Upper lobe of left lung (tissue), 4 donors: ENCODE data around the gene YWHAQ.

Experiments used
- EP300 ChIP-seq, 4 donors: sonication (generic); formaldehyde crosslinking; IDR thresholded peaks; one replicate each; pipeline ENCODE4 v1.5.1; 2017; ENCODE audit warnings: antibody characterized with exemption in 4 of 4, control low read depth in 2 of 4
- POLR2A ChIP-seq, 4 donors: fragments of 450-650 bp; IDR thresholded peaks; one replicate each; pipeline ENCODE4 v1.5.1; 2016 to 2017; ENCODE audit warnings: antibody characterized with exemption in 4 of 4, mild to moderate bottlenecking in 2 of 4
- TF ChIP-seq, protein P1 (sequence below), 6 experiments: fragments of 450-650 bp in 4 of 6; fragments of 200-600 bp in 2 of 6; sonication (generic) in 2 of 6; IDR thresholded peaks; one replicate each; pipeline ENCODE4 v1.5.1; 2016 to 2019; ENCODE audit warnings: antibody characterized with exemption in 6 of 6

DNA sequence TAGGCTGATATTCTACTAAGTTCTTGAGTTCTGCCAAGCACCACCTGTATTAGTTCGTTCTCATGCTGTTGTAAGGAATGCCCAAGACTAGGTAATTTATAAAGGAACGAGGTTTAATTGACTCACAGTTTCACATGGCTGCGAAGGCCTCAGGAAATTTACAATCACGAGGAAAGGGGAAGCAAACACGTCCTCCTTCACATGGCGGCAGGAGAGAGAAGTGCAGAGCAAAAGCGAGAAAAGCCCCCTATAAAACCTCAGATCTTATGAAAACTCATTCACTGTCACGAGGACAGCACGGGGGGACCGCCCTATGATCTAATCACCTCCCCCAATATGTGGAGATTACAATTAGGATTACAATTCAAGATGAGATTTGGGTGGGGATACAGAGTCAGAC, 47.7 kb upstream of the YWHAQ start:
- TF ChIP-seq POLR2A (IDR thresholded peaks at IDR 0.05) (no peak), EP300 (IDR thresholded peaks at IDR 0.05) (no peak)
- TF ChIP-seq, protein P1, sequence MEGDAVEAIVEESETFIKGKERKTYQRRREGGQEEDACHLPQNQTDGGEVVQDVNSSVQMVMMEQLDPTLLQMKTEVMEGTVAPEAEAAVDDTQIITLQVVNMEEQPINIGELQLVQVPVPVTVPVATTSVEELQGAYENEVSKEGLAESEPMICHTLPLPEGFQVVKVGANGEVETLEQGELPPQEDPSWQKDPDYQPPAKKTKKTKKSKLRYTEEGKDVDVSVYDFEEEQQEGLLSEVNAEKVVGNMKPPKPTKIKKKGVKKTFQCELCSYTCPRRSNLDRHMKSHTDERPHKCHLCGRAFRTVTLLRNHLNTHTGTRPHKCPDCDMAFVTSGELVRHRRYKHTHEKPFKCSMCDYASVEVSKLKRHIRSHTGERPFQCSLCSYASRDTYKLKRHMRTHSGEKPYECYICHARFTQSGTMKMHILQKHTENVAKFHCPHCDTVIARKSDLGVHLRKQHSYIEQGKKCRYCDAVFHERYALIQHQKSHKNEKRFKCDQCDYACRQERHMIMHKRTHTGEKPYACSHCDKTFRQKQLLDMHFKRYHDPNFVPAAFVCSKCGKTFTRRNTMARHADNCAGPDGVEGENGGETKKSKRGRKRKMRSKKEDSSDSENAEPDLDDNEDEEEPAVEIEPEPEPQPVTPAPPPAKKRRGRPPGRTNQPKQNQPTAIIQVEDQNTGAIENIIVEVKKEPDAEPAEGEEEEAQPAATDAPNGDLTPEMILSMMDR (IDR thresholded peaks at IDR 0.05) = no peak
